Karpas-422 (cell line): ENCODE data around the gene MILR1. TPM values are rescaled to one million over a fixed set of nuclear protein-coding genes. Genes with fewer than 3 reads are reported as not detected.
"Not testable (repeated sequence)": the region's sequence is repeated elsewhere in the genome, so short reads cannot be mapped to it uniquely, and the experiment has no call there.

ENCODE experiments used
- DNase-seq: peaks from one replicate; pipeline ENCODE4 v3.0.0-alpha.2; 2015
- H2AFZ ChIP-seq: fragments of 200-600 bp; sonication (generic); 2 replicates; pipeline ENCODE4 v1.6.1; 2014; ENCODE audit warnings: antibody characterized with exemption, low read length, mixed read lengths
- H3K27ac ChIP-seq: fragments of 200-600 bp; sonication (generic); 2 replicates; pipeline ENCODE4 v1.5.1; 2014; ENCODE audit warnings: mild to moderate bottlenecking, low read length, moderate library complexity
- H3K27me3 ChIP-seq: fragments of 200-600 bp; sonication (generic); 2 replicates; pipeline ENCODE4 v1.6.1; 2014; ENCODE audit warnings: low read length, mixed read lengths
- H3K36me3 ChIP-seq: fragments of 200-600 bp; sonication (generic); 2 replicates; pipeline ENCODE4 v1.6.1; 2014; ENCODE audit warnings: low read length, mixed read lengths; ENCODE audit not compliant: insufficient read depth
- H3K4me1 ChIP-seq: fragments of 200-600 bp; sonication (generic); 2 replicates; pipeline ENCODE4 v1.6.1; 2014; ENCODE audit warnings: mild to moderate bottlenecking, low read length, mixed read lengths
- H3K4me2 ChIP-seq: fragments of 200-600 bp; sonication (generic); 2 replicates; pipeline ENCODE4 v1.6.1; 2014; ENCODE audit warnings: low read length, low read depth, mild to moderate bottlenecking; ENCODE audit not compliant: poor library complexity, severe bottlenecking
- H3K4me3 ChIP-seq: fragments of 200-600 bp; sonication (generic); 2 replicates; pipeline ENCODE4 v1.5.1; 2014; ENCODE audit warnings: mild to moderate bottlenecking, antibody characterized with exemption, low read length, mixed read lengths
- H3K79me2 ChIP-seq: fragments of 200-600 bp; sonication (generic); 2 replicates; pipeline ENCODE4 v1.6.1; 2014; ENCODE audit warnings: mild to moderate bottlenecking, low read length, mixed read lengths
- H3K9ac ChIP-seq: fragments of 200-600 bp; sonication (generic); 2 replicates; pipeline ENCODE4 v1.6.0; 2014; ENCODE audit warnings: low read length
- H3K9me2 ChIP-seq: fragments of 200-600 bp; sonication (generic), shearing (Covaris generic); replicated peaks from 2 replicates; pipeline ENCODE4 v1.6.0; 2014; ENCODE audit warnings: mild to moderate bottlenecking, low read length, moderate library complexity; ENCODE audit not compliant: insufficient read depth
- H3K9me3 ChIP-seq: fragments of 300-700, 200-600 bp; sonication (generic); 2 replicates; pipeline ENCODE4 v1.6.1; 2014; ENCODE audit warnings: low read length, mixed read lengths
- H4K20me1 ChIP-seq: fragments of 200-600 bp; sonication (generic); 2 replicates; pipeline ENCODE4 v1.6.1; 2014; ENCODE audit warnings: mild to moderate bottlenecking, antibody characterized with exemption, low read length, low read depth; ENCODE audit not compliant: insufficient read depth
- total RNA-seq: library from RNA; depleted of rRNA; stranded (reverse); fragments of >200 nt; shearing (Covaris generic); gene quantifications from 2 replicates; pipeline ENCODE4 v1.2.3, GENCODE V29; 2014; ENCODE audit warnings: low replicate concordance

MILR1 gene
- total RNA-seq, 1 experiment from 2014 or later: 156 TPM

DNA sequence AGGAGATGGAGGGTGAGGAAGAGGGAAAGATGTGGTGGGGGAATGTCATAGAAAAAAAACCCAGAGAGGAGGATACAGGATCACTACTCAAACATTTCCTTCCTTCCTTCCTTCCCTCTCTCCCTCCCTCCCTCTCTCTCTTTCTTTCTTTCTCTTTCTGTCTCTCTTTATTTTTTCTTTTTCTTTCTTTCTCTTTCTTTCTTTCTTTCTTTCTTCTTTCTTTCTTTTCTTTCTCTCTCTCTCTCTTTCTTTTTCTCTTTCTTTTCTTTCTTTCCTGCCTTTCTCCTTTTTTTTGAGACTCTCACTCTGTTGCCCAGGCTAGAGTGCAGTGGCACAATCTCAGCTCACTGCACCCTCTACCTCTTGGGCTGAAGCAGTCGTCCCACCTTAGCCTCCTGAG lies 17.9 kb downstream of the MILR1 start:
- H3K4me3 ChIP-seq, H3K9me2 ChIP-seq, H2AFZ ChIP-seq, H3K4me2 ChIP-seq, H3K79me2 ChIP-seq, H4K20me1 ChIP-seq, H3K27me3 ChIP-seq, H3K4me1 ChIP-seq, DNase-seq, H3K9me3 ChIP-seq, H3K9ac ChIP-seq, H3K27ac ChIP-seq: not testable (repeated sequence)
- H3K36me3 ChIP-seq: peaks cover 37% of the 10 kb centered on the region

DNA sequence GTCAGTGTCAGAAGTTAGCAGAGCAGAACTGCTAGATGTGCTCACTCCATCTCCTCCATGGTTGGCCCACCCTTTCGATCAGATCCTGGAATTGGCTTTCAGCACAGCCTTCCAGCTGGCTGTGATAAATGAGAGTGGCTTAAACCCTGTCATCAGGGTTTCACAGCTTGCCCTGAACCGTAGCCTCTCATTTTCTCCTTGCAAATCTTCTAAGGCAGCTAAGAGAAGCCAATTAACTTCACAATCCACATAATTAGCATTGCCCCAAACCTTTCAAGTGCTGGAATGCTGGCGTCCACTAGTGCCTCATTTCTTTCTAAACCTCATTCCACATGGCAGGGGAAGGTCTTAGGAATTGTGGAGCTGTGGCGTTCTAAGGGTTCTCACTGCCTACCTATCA lies 21.7 kb downstream of the MILR1 start:
- Histone ChIP-seq H3K27me3 (no peaks in the 10 kb centered on the region), H3K9me2 (no peaks in the 10 kb centered on the region), H4K20me1 (no peaks in the 10 kb centered on the region), H3K4me2 (no peak overlapping the region), H3K9ac (no peak overlapping the region), H2AFZ (no peak overlapping the region), H3K27ac (no peak overlapping the region), H3K9me3 (no peaks in the 10 kb centered on the region), H3K36me3 (peaks cover 27% of the 10 kb centered on the region), H3K79me2 (no peaks in the 10 kb centered on the region), H3K4me3 (no peak overlapping the region), H3K4me1 (no peaks in the 10 kb centered on the region)
- DNase-seq: no peak

DNA sequence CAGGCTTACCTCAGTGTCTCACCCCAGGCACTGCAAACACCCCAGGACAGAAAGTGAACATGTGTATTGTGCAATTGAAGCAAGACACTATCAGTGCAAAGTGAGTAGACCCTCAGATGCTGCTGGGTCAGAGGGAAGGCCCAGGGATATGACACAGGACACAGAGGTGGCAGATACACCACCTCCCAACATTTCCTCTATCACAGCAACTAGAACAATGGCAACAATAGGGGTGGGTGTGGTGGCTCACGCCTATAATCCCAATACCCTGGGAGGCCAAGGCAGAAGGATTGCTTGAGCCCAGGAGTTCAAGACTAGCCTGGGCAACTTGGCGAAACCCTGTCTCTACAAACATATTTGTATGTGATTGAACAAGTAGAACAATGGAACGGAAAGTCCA lies 22.5 kb downstream of the MILR1 start:
- H3K9ac ChIP-seq: no peak overlapping the region
- H3K79me2 ChIP-seq: no peaks in the 10 kb centered on the region
- H2AFZ ChIP-seq: no peak overlapping the region
- H4K20me1 ChIP-seq: no peaks in the 10 kb centered on the region
- H3K36me3 ChIP-seq: peaks cover 20% of the 10 kb centered on the region
- no peak overlapping the region for H3K27ac ChIP-seq
- DNase-seq: no peak
- H3K4me2 ChIP-seq: no peak overlapping the region
- H3K4me3 ChIP-seq: no peak overlapping the region
- no peaks in the 10 kb centered on the region for H3K27me3 ChIP-seq
- no peaks in the 10 kb centered on the region for H3K4me1 ChIP-seq
- no peaks in the 10 kb centered on the region for H3K9me3 ChIP-seq
- H3K9me2 ChIP-seq: no peaks in the 10 kb centered on the region

DNA sequence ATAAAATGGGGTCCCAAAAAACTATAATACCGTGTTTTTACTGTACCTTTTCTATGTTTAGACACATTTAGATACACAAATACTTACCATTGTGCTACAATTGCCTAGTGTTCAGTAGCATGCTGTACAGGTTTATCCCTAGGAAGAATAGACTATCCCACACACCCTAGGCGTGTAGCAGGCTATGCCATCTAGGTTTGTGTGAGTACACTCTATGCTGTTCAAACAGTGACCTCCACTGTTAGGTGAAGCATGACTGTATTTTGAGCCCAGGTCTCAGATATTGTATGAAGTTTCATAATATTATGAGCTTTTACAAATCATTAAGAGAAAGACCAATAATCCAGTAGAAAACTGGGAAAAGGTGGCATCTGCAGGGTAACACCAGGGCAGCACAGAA lies 23.6 kb downstream of the MILR1 start:
- Histone ChIP-seq H3K27ac (no peak overlapping the region), H3K9ac (no peak overlapping the region), H4K20me1 (no peaks in the 10 kb centered on the region), H3K79me2 (no peaks in the 10 kb centered on the region), H3K4me2 (no peak overlapping the region), H3K9me2 (no peaks in the 10 kb centered on the region), H2AFZ (no peak overlapping the region), H3K4me3 (no peak overlapping the region), H3K36me3 (peaks cover 20% of the 10 kb centered on the region), H3K4me1 (no peaks in the 10 kb centered on the region), H3K9me3 (no peaks in the 10 kb centered on the region), H3K27me3 (no peaks in the 10 kb centered on the region)
- no peak for DNase-seq

DNA sequence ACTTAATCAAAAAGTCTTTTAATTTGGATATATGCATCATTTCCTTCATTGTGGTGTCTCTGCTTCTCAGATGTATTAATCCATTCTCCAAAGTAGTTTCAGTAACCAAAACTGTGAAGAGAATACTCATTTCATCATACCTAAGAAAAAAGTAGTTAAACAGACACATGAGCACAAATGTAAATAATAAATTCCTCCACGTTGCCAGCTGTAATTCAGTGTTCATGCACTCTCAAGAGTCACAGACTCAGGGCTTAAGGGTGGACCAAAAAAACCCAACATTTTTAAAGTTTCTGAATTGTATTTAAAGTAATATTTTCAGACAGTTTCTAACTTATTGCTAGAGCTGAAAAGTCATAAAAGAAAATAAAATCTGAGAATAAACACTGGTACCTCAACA lies 28.9 kb downstream of the MILR1 start:
- Histone ChIP-seq H3K4me1 (no peaks in the 10 kb centered on the region), H3K9me2 (no peaks in the 10 kb centered on the region), H4K20me1 (no peaks in the 10 kb centered on the region), H3K9me3 (no peaks in the 10 kb centered on the region), H3K9ac (no peak overlapping the region), H3K27me3 (no peaks in the 10 kb centered on the region), H3K36me3 (peaks cover 19% of the 10 kb centered on the region; the same call in 1 of the 2 replicates), H3K4me2 (no peak overlapping the region), H3K27ac (no peak overlapping the region), H2AFZ (no peak overlapping the region), H3K79me2 (no peaks in the 10 kb centered on the region), H3K4me3 (no peak overlapping the region)
- DNase-seq: no peak

DNA sequence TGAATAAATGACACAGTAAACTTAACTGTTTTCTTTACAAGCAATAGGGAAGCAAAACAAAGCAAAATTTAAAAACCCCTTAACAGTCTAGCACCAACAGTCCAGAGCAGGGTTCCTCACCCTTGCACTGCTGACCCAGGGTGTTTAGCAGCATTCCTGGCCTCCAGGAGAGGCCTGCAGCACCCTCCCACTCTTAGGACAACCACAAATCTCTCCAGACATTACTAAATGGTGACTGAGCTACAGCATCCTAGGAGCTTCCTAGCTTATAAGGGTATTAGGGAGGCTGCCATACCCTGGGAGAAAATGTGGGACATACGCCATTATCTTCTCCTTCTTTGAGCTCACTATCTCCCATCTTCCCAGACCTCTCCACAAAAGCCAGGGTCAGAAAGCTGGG lies 32.0 kb downstream of the MILR1 start:
- Histone ChIP-seq H3K27ac (no peak overlapping the region), H3K4me2 (no peak overlapping the region), H3K4me3 (no peak overlapping the region), H3K79me2 (no peaks in the 10 kb centered on the region), H3K27me3 (no peaks in the 10 kb centered on the region), H3K36me3 (peaks cover 40% of the 10 kb centered on the region), H2AFZ (no peak overlapping the region), H3K4me1 (no peaks in the 10 kb centered on the region), H4K20me1 (no peaks in the 10 kb centered on the region), H3K9me3 (no peaks in the 10 kb centered on the region), H3K9me2 (no peaks in the 10 kb centered on the region), H3K9ac (no peak overlapping the region)
- no peak for DNase-seq

DNA sequence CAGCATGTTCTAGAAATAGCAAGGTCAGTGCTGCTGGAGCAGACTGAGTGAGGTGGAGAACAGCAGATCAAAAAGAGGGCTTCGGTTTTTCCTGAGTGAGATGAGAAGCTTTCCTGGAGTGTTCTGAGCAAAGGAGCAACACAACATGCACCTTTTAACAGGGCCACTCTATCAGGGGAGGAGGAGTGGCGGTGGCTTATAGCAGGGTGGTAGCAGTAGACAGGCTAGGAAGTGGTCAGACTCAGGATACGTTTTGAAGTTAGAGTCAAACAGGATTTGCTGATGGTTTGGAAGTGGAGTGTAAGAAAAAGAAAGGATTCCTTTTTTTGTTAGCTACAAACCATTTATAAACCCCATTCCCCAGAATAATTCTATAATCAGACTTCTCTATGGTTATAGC lies 35.5 kb downstream of the MILR1 start:
- Histone ChIP-seq H3K27ac (no peak overlapping the region), H3K27me3 (no peaks in the 10 kb centered on the region), H3K4me1 (no peaks in the 10 kb centered on the region), H3K9me2 (no peaks in the 10 kb centered on the region), H3K79me2 (no peaks in the 10 kb centered on the region), H3K9me3 (no peaks in the 10 kb centered on the region), H2AFZ (no peak overlapping the region), H3K4me3 (no peak overlapping the region), H3K9ac (no peak overlapping the region), H4K20me1 (no peaks in the 10 kb centered on the region), H3K36me3 (peaks cover 43% of the 10 kb centered on the region), H3K4me2 (no peak overlapping the region)
- no peak for DNase-seq

DNA sequence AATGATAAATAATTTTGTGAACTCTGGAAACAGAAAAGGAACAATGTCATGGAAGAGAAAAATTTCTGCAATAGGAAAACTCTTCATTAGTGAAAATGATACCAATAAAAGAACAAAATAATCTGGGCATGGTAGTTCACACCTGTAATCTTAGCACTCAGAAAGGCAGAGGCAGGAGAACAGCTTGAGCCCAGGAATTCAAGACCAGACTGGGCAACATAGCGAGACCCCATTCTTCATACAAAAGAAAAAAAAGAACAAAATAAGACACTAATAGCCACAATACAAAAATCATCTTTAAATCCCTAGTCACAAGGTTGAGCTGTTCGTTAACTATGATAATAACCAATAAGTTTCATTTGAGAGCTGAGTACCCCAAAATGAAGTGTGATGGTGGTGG lies 39.4 kb downstream of the MILR1 start:
- Histone ChIP-seq H3K9me3 (no peaks in the 10 kb centered on the region), H3K79me2 (peaks cover 25% of the 10 kb centered on the region), H3K4me1 (no peaks in the 10 kb centered on the region), H3K9ac (no peak overlapping the region), H3K4me2 (no peak overlapping the region), H3K36me3 (peaks cover 63% of the 10 kb centered on the region), H3K27me3 (no peaks in the 10 kb centered on the region), H3K9me2 (no peaks in the 10 kb centered on the region), H4K20me1 (no peaks in the 10 kb centered on the region), H3K27ac (no peak overlapping the region), H3K4me3 (no peak overlapping the region), H2AFZ (no peak overlapping the region)
- no peak for DNase-seq
